CD14-positive monocyte (primary cell): ENCODE data around the gene KDM2A. TPM values are rescaled to one million over a fixed set of nuclear protein-coding genes. Genes with fewer than 3 reads are reported as not detected.

Source experiments
- DNase-seq, 3 donors: peaks; one replicate each; pipeline ENCODE4 v3.0.0-alpha.2; 2011 to 2022
- H2AFZ ChIP-seq: 2 replicates; pipeline ENCODE4 v1.6.0; 2012; ENCODE audit warnings: mild to moderate bottlenecking, low read depth, low read length, inconsistent platforms; ENCODE audit not compliant: insufficient read depth, poor library complexity, severe bottlenecking
- H3K27ac ChIP-seq, 2 donors: 1 replicate in 1 of 2; 2 replicates in 1 of 2; pipeline ENCODE4 v1.5.1; 2012 to 2013; ENCODE audit warnings: low read length in 2 of 2, control low read depth in 1 of 2, inconsistent platforms in 1 of 2, low read depth in 1 of 2, mild to moderate bottlenecking in 1 of 2
- H3K27me3 ChIP-seq, 2 donors: one replicate each; pipeline versions ENCODE4 v1.6.0 to v1.6.1; 2011 to 2013; ENCODE audit warnings: low read length in 2 of 2; ENCODE audit not compliant: control insufficient read depth in 2 of 2, insufficient read depth in 2 of 2
- H3K36me3 ChIP-seq, 2 donors: replicated peaks in 1 of 2; 1 replicate in 1 of 2; 2 replicates in 1 of 2; pipeline versions ENCODE4 v1.5.1 to v1.6.1; 2012 to 2013; ENCODE audit warnings: low read length in 2 of 2, control low read depth in 1 of 2, inconsistent platforms in 1 of 2, mild to moderate bottlenecking in 1 of 2; ENCODE audit not compliant: insufficient read depth in 2 of 2, control insufficient read depth in 1 of 2
- H3K4me1 ChIP-seq, 2 donors: 1 replicate in 1 of 2; 2 replicates in 1 of 2; pipeline versions ENCODE4 v1.5.1 to v1.6.1; 2012 to 2013; ENCODE audit warnings: low read length in 2 of 2, control low read depth in 1 of 2, inconsistent platforms in 1 of 2, mild to moderate bottlenecking in 1 of 2, moderate library complexity in 1 of 2; ENCODE audit not compliant: insufficient read depth in 2 of 2, control insufficient read depth in 1 of 2
- H3K4me2 ChIP-seq: replicated peaks from 2 replicates; pipeline ENCODE3; 2012; ENCODE audit warnings: low read length, moderate library complexity, mild to moderate bottlenecking; ENCODE audit not compliant: poor library complexity, severe bottlenecking; ENCODE audit errors: extremely low read depth
- H3K4me3 ChIP-seq, 3 experiments: fragments of 200-600 bp in 1 of 3; sonication (generic) in 1 of 3; replicated peaks in 1 of 3; 1 replicate in 2 of 3; 2 replicates in 1 of 3; pipeline ENCODE4 v1.5.1; 2011 to 2013; ENCODE audit warnings: low read length in 3 of 3, mild to moderate bottlenecking in 3 of 3, control low read depth in 2 of 3, low read depth in 2 of 3, inconsistent platforms in 1 of 3, moderate library complexity in 1 of 3
- H3K79me2 ChIP-seq: 2 replicates; pipeline ENCODE4 v1.6.0; 2012; ENCODE audit warnings: mild to moderate bottlenecking, control low read depth, inconsistent platforms, low read length, moderate library complexity; ENCODE audit not compliant: insufficient read depth
- H3K9ac ChIP-seq: 2 replicates; pipeline ENCODE4 v1.6.0; 2017; ENCODE audit warnings: low read length, mild to moderate bottlenecking; ENCODE audit not compliant: insufficient read depth, poor library complexity, severe bottlenecking
- H3K9me3 ChIP-seq, 2 donors: replicated peaks in 1 of 2; 1 replicate in 1 of 2; 2 replicates in 1 of 2; pipeline versions ENCODE4 v1.5.1 to v1.6.1; 2012 to 2013; ENCODE audit warnings: low read length in 2 of 2, control low read depth in 1 of 2; ENCODE audit not compliant: control insufficient read depth in 1 of 2, insufficient read depth in 1 of 2
- H4K20me1 ChIP-seq: 2 replicates; pipeline ENCODE4 v1.6.0; 2012; ENCODE audit warnings: mild to moderate bottlenecking, low read length, control low read depth, moderate library complexity; ENCODE audit not compliant: insufficient read depth
- H3K27ac Mint-ChIP-seq, 7 donors: one replicate each; pipeline ENCODE4 v1.8.0; 2020; ENCODE audit warnings: mild to moderate bottlenecking in 7 of 7, mixed read lengths in 7 of 7, moderate library complexity in 6 of 7, inconsistent platforms in 2 of 7
- H3K27me3 Mint-ChIP-seq, 3 donors: one replicate each; pipeline ENCODE4 v1.8.0; 2021 to 2022; ENCODE audit warnings: low read depth in 3 of 3, mild to moderate bottlenecking in 3 of 3, mixed read lengths in 3 of 3, moderate library complexity in 3 of 3, inconsistent platforms in 1 of 3
- H3K36me3 Mint-ChIP-seq, 2 donors: one replicate each; pipeline ENCODE4 v1.8.0; 2020; ENCODE audit warnings: mixed read lengths in 2 of 2, inconsistent platforms in 1 of 2, mild to moderate bottlenecking in 1 of 2
- H3K4me1 Mint-ChIP-seq: one replicate; pipeline ENCODE4 v1.8.0; 2020; ENCODE audit warnings: mild to moderate bottlenecking, mixed read lengths
- H3K4me3 Mint-ChIP-seq, 2 donors: one replicate each; pipeline ENCODE4 v1.8.0; 2020; ENCODE audit warnings: mild to moderate bottlenecking in 2 of 2, mixed read lengths in 2 of 2, moderate library complexity in 1 of 2
- H3K9me3 Mint-ChIP-seq, 7 donors: one replicate each; pipeline ENCODE4 v1.8.0; 2020 to 2022; ENCODE audit warnings: mixed read lengths in 7 of 7, mild to moderate bottlenecking in 6 of 7, moderate library complexity in 6 of 7, inconsistent platforms in 2 of 7
- CTCF ChIP-seq: fragments of 200-600 bp; IDR thresholded peaks from one replicate; pipeline ENCODE4 v1.8.0; 2022; ENCODE audit warnings: antibody characterized with exemption, mild to moderate bottlenecking
- WGBS: methylation state at CpG from one replicate; pipeline ENCODE4 v1.1.5; 2013; ENCODE audit warnings: missing lambda C conversion rate; ENCODE audit not compliant: insufficient coverage; 5-methylcytosine and 5-hydroxymethylcytosine counted together
- intact Hi-C, 2 donors: fragments of 100-400 bp; cut with micrococcal nuclease; formaldehyde crosslinking; loops; one replicate each; pipeline versions ENCODE4 v1.15.0 to v1.15.1; 2023
- polyA plus RNA-seq, 3 donors: library from polyadenylated mRNA; depleted of rRNA in 1 of 3; unstranded in 2 of 3; stranded (reverse) in 1 of 3; fragments of 300-500 nt in 2 of 3; fragments of >200 nt in 1 of 3; fragmentation: Illumina TruSeq in 2 of 3; gene quantifications; 1 replicate in 2 of 3; 2 replicates in 1 of 3; pipeline ENCODE4 v1.2.3, GENCODE V29; 2012 to 2021

Gene KDM2A
- polyA plus RNA-seq, 3 donors: 2.6 to 98.9 (median 3.9) TPM

GRCh38 chr11:67111261-67111660 lies 7.8 kb upstream of the KDM2A start:
- Mint-ChIP-seq H3K4me1 (peaks cover 19% of the 10 kb centered on the region), H3K9me3 (no peaks in the 10 kb centered on the region), H3K27me3 (peaks cover 0 to 8% (median 6%) of the 10 kb centered on the region in 3 donors), H3K36me3 (no peaks in the 10 kb centered on the region), H3K27ac (peak overlapping the region in 1 of 7 donors; percentile 5), H3K4me3 (no peak overlapping the region)
- WGBS: no CpG with 5 or more reads among the region's 1 CpG
- Histone ChIP-seq H2AFZ (no peak overlapping the region), H4K20me1 (no peaks in the 10 kb centered on the region), H3K79me2 (no peaks in the 10 kb centered on the region), H3K27me3 (no peaks in the 10 kb centered on the region), H3K9ac (no peak overlapping the region), H3K9me3 (no peaks in the 10 kb centered on the region), H3K4me1 (peaks cover 25 to 30% of the 10 kb centered on the region in 2 donors), H3K36me3 (no peaks in the 10 kb centered on the region), H3K4me2 (no peak overlapping the region), H3K27ac (no peak overlapping the region), H3K4me3 (no peak overlapping the region)
- intact Hi-C loops: no loop called here
- DNase-seq: no peak
- no peak for TF ChIP-seq CTCF

GRCh38 chr11:67113231-67113721 lies 5.8 kb upstream of the KDM2A start:
- DNase-seq: peak in 2 of 3 donors; percentile 25 to 27

More at GRCh38 chr11:67113231-67113721, 5.8 kb upstream of the KDM2A start:
- Histone ChIP-seq H3K27ac (no peak overlapping the region), H2AFZ (no peak overlapping the region), H3K9ac (no peak overlapping the region), H3K4me3 (no peak overlapping the region), H3K27me3 (no peaks in the 10 kb centered on the region), H3K9me3 (no peaks in the 10 kb centered on the region), H3K4me2 (no peak overlapping the region), H4K20me1 (no peaks in the 10 kb centered on the region), H3K4me1 (peaks cover 39 to 46% of the 10 kb centered on the region in 2 donors), H3K79me2 (peaks cover 8% of the 10 kb centered on the region), H3K36me3 (no peaks in the 10 kb centered on the region)
- Mint-ChIP-seq H3K4me1 (peaks cover 30% of the 10 kb centered on the region), H3K9me3 (no peaks in the 10 kb centered on the region), H3K27me3 (peaks cover 0 to 6% (median 5%) of the 10 kb centered on the region in 3 donors), H3K36me3 (no peaks in the 10 kb centered on the region), H3K4me3 (no peak overlapping the region), H3K27ac (peak overlapping the region in 2 of 7 donors; percentile 71 to 73)
- 80% methylated on average over 5 of the region's 5 CpGs for WGBS
- intact Hi-C loops: no loop called here
- no peak for TF ChIP-seq CTCF
